ENCODE results near the gene DDX20.

The DDX20 gene

DNA sequence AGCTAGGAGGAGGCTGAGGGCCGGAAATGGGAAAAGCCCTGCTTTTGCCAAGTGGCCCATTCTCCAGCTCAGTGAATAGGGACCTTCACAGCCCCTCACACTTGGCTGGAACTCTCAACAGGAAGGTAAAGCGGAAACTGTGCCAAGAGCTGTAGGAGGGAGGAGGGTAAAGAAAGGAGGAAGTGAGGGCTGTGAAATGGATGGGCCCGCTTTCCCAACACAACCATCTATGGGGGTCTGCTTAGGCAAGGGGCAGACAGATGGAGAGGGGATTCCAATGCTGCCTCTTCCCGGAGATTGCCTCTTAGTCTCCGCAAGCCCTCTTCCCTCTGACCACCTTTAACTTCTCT lies 21.7 kb upstream of the DDX20 start:
- Histone ChIP-seq H3K9me3 (no peaks in the 10 kb centered on the region), H3K4me1 (ENCODE audit: control insufficient read depth in 1 of 2, insufficient read depth in 1 of 2, low read depth in 1 of 2, low read length in 1 of 2) (peaks cover 82 to 88% of the 10 kb centered on the region in 2 experiments), H3K36me3 (peaks cover 60% of the 10 kb centered on the region), H3K27me3 (no peaks in the 10 kb centered on the region), H3K4me3 (ENCODE audit: low read depth in 1 of 2, low read length in 1 of 2) (peak overlapping the region; percentile 66 to 99), H3K27ac (peak overlapping the region; percentile 98)
- TF ChIP-seq, protein P1, sequence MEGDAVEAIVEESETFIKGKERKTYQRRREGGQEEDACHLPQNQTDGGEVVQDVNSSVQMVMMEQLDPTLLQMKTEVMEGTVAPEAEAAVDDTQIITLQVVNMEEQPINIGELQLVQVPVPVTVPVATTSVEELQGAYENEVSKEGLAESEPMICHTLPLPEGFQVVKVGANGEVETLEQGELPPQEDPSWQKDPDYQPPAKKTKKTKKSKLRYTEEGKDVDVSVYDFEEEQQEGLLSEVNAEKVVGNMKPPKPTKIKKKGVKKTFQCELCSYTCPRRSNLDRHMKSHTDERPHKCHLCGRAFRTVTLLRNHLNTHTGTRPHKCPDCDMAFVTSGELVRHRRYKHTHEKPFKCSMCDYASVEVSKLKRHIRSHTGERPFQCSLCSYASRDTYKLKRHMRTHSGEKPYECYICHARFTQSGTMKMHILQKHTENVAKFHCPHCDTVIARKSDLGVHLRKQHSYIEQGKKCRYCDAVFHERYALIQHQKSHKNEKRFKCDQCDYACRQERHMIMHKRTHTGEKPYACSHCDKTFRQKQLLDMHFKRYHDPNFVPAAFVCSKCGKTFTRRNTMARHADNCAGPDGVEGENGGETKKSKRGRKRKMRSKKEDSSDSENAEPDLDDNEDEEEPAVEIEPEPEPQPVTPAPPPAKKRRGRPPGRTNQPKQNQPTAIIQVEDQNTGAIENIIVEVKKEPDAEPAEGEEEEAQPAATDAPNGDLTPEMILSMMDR (IDR thresholded peaks at IDR 0.05), result no peak

DNA sequence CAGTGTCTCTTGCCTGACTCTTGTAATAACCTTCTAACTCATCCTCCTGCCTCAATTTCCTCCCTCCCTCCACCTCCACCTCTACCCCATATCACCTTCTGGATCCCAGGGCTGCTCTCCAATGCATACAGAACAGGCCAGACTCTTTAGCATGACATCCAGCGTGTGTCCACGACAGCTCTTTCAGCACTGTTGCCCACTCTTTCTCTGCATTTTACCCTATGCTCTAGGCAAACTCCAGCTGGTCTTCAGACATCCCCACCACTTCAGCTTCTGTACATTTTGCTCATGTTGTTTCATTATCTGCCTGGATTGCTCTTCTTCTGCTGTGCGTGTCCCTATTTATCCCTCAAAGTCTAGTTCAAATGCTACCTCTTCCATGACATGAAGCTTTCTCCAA lies 21.3 kb upstream of the DDX20 start:
- Histone ChIP-seq H3K27me3 (no peaks in the 10 kb centered on the region), H3K4me3 (ENCODE audit: low read depth in 1 of 2, low read length in 1 of 2) (peak overlapping the region; percentile 66 to 99), H3K4me1 (ENCODE audit: control insufficient read depth in 1 of 2, insufficient read depth in 1 of 2, low read depth in 1 of 2, low read length in 1 of 2) (peaks cover 83 to 86% of the 10 kb centered on the region in 2 experiments), H3K36me3 (peaks cover 57% of the 10 kb centered on the region), H3K27ac (peak overlapping the region; percentile 98), H3K9me3 (no peaks in the 10 kb centered on the region)
- TF ChIP-seq, protein P1 (IDR thresholded peaks at IDR 0.05), result no peak

DNA sequence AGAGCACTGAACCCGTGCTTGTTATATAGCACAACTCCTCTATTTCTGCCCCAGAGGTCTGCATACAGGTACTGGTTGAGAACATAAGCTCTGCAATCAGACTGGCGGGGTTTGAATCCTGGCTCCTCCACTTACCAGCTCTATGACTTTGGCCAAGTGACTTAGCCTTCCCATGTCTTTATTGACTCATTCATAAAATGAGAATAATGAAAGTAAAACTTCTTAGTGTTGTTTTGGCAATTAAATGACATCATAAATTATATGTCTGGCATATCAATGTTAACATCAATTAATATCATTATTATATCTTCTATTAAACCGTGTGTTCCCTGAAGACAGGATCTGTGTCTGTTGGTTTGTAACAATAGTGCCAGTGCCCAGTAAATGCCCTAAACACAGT lies 20.8 kb upstream of the DDX20 start:
- peaks cover 84 to 86% of the 10 kb centered on the region in 2 experiments for H3K4me1 ChIP-seq (ENCODE audit: control insufficient read depth in 1 of 2, insufficient read depth in 1 of 2, low read depth in 1 of 2, low read length in 1 of 2)
- H3K27ac ChIP-seq, result peak overlapping the region; percentile 98
- TF ChIP-seq, protein P1 (IDR thresholded peaks at IDR 0.05), result no peak
- peaks cover under 1% of the 10 kb centered on the region for H3K27me3 ChIP-seq
- H3K9me3 ChIP-seq, result no peaks in the 10 kb centered on the region
- peaks cover 52% of the 10 kb centered on the region for H3K36me3 ChIP-seq
- peak overlapping the region; percentile 66 to 99 for H3K4me3 ChIP-seq (ENCODE audit: low read depth in 1 of 2, low read length in 1 of 2)

DNA sequence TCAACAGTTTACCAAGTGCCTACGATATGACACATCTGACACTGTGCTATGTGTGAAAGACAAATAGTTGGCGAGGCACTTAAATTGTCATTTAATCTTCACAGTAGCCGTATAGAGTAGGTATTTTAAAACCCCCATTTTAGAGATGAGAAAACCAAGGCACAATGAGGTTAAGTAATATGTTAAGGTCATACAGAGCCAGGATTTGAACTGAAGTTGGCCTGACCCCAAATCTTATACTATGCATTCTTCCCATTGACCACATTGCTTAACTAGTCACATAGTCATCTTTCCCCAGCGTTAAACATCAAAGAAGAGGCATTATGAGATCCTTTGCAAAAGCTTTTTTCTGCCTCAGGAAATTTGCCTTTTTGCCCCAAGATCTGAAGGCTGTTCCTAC lies 20.4 kb upstream of the DDX20 start:
- TF ChIP-seq, protein P1 (IDR thresholded peaks at IDR 0.05), result no peak
- H3K27ac ChIP-seq, result peak overlapping the region; percentile 98
- peaks cover 48% of the 10 kb centered on the region for H3K36me3 ChIP-seq
- H3K4me3 ChIP-seq (ENCODE audit: low read depth in 1 of 2, low read length in 1 of 2), result peak overlapping the region in 1 of 2 experiments; percentile 99
- H3K4me1 ChIP-seq (ENCODE audit: control insufficient read depth in 1 of 2, insufficient read depth in 1 of 2, low read depth in 1 of 2, low read length in 1 of 2), result peaks cover 84 to 86% of the 10 kb centered on the region in 2 experiments
- no peaks in the 10 kb centered on the region for H3K9me3 ChIP-seq
- peaks cover 5% of the 10 kb centered on the region for H3K27me3 ChIP-seq

DNA sequence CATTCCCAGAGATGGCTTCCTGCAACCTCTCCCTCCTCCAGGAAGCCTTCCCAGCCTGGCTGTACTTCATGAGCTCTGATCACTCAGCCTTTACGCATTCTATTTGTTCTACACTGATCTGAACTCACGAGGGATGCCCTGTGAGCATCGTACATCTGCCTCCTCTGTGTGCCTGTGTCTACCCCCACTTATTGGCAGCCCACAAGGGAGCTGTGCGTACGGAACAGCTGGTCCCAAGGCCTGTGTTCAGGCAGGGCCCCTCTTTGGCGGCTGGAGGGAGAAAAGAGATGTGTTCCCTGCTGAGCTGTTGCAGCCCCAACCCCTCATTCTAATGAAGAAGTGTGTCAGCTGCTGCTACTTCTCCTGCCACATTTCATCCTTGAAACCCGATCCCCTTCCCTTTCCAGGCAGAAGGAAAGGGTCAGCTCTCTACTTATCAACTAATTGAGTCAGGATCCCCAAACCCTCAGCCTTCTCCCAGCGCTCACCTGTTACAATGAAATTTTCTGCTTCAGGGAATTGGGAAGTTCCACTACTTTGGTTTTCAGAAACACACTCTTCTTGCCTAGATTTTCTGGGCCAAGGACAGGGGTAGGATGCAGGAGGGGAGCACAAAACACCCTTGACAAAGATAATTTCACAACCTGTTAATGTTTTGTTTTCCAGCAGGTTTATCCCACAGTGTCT lies 19.7 kb upstream of the DDX20 start:
- peaks cover 42% of the 10 kb centered on the region for H3K36me3 ChIP-seq
- TF ChIP-seq, protein P1 (IDR thresholded peaks at IDR 0.05), result no peak
- peaks cover 86 to 88% of the 10 kb centered on the region in 2 experiments for H3K4me1 ChIP-seq (ENCODE audit: control insufficient read depth in 1 of 2, insufficient read depth in 1 of 2, low read depth in 1 of 2, low read length in 1 of 2)
- peak overlapping the region; percentile 93 to 99 for H3K4me3 ChIP-seq (ENCODE audit: low read depth in 1 of 2, low read length in 1 of 2)
- peak overlapping the region; percentile 98 for H3K27ac ChIP-seq
- no peaks in the 10 kb centered on the region for H3K9me3 ChIP-seq
- H3K27me3 ChIP-seq, result peaks cover 12% of the 10 kb centered on the region

Measured in neutrophil (primary cell).